Natural killer cell (primary cell): ENCODE measurements around the gene STPG1. TPM values are rescaled to one million over a fixed set of nuclear protein-coding genes. Genes with fewer than 3 reads are reported as not detected.

Experiments
- ATAC-seq, 3 donors: fragments of 150-1000 bp in 2 of 3; fragments of 200-7000 bp in 1 of 3; cut with Tn5 transposase; 1 replicate in 1 of 3; 2 replicates in 2 of 3; pipeline ENCODE4 v1.10.0; 2021; ENCODE audit warnings: mild to moderate bottlenecking in 2 of 3, moderate library complexity in 2 of 3
- DNase-seq, 2 donors: peaks; one replicate each; pipeline versions ENCODE4 v3.0.0 to v3.0.0-alpha.2; 2013 to 2021; ENCODE audit warnings: mixed read lengths in 1 of 2
- H3K27ac ChIP-seq: one replicate; pipeline ENCODE4 v1.5.1; 2013; ENCODE audit warnings: mild to moderate bottlenecking, low read length
- H3K27me3 ChIP-seq: one replicate; pipeline ENCODE4 v1.6.1; 2013; ENCODE audit warnings: low read length; ENCODE audit not compliant: control insufficient read depth, insufficient read depth
- H3K36me3 ChIP-seq: one replicate; pipeline ENCODE4 v1.6.1; 2013; ENCODE audit warnings: low read length; ENCODE audit not compliant: control insufficient read depth, insufficient read depth
- H3K4me1 ChIP-seq: one replicate; pipeline ENCODE4 v1.6.1; 2013; ENCODE audit warnings: low read length; ENCODE audit not compliant: control insufficient read depth, insufficient read depth
- H3K4me3 ChIP-seq: one replicate; pipeline ENCODE4 v1.5.1; 2013; ENCODE audit warnings: low read length
- H3K9me3 ChIP-seq: one replicate; pipeline ENCODE4 v1.6.1; 2013; ENCODE audit warnings: low read length; ENCODE audit not compliant: control insufficient read depth, insufficient read depth
- H3K27ac Mint-ChIP-seq, 2 donors: one replicate each; pipeline ENCODE4 v1.8.0; 2022; ENCODE audit warnings: mild to moderate bottlenecking in 2 of 2, mixed read lengths in 2 of 2, moderate library complexity in 1 of 2
- H3K27me3 Mint-ChIP-seq, 2 donors: one replicate each; pipeline ENCODE4 v1.8.0; 2022; ENCODE audit warnings: low read depth in 2 of 2, mixed read lengths in 2 of 2
- H3K36me3 Mint-ChIP-seq: one replicate; pipeline ENCODE4 v1.8.0; 2022; ENCODE audit warnings: mixed read lengths
- H3K4me1 Mint-ChIP-seq, 2 donors: one replicate each; pipeline ENCODE4 v1.8.0; 2022; ENCODE audit warnings: mixed read lengths in 2 of 2
- H3K4me3 Mint-ChIP-seq: one replicate; pipeline ENCODE4 v1.8.0; 2022; ENCODE audit warnings: mild to moderate bottlenecking, moderate library complexity, mixed read lengths
- H3K9me3 Mint-ChIP-seq, 2 donors: one replicate each; pipeline ENCODE4 v1.8.0; 2022; ENCODE audit warnings: mixed read lengths in 2 of 2
- WGBS: methylation state at CpG from one replicate; pipeline ENCODE4 v1.1.7; 2013; ENCODE audit warnings: missing lambda C conversion rate; ENCODE audit not compliant: insufficient coverage; 5-methylcytosine and 5-hydroxymethylcytosine counted together
- intact Hi-C: fragments of 100-400 bp; cut with micrococcal nuclease; formaldehyde crosslinking; loops from one replicate; pipeline ENCODE4 v1.14.2; 2022
- total RNA-seq, 4 donors: library from RNA; stranded (reverse); fragments of 120-200 nt in 1 of 4; gene quantifications; one replicate each; pipeline versions ENCODE4 v1.2.3 to v1.2.4, GENCODE V29; 2013 to 2022
- TF ChIP-seq, protein P1 (sequence below): fragments of 200-600 bp; IDR thresholded peaks from one replicate; pipeline ENCODE4 v1.8.0; 2022; ENCODE audit warnings: antibody characterized with exemption

STPG1 gene
- total RNA-seq, 3 donors from 2014 or later (not counting 1 experiment from before 2014, with no cell fraction given), result 0.87 to 1.7 (median 1.1) TPM

DNA sequence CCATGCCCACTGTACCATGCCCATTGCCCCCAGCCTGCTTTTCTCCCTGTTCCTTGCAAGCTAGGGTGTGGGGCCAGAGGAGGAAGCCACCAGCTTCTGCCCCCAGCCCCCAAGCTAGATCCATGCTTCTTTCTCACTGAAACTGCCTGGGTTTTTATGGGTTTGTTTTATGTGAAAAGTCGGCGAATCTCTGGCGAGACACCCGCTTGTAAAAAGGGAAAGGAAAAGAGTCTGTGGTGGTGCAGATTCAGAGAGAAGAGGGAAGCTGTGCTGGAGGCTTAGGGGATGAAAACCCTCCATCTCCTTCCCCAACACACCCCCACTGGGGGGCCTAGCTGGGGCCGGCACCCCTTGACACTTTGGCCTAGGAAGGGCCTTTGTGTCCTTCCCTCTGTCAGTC, 68.2 kb downstream of the STPG1 start:
- DNase-seq (no peak), ATAC-seq (no peak)
- Mint-ChIP-seq H3K9me3 (no peaks in the 10 kb centered on the region), H3K27ac (no peak overlapping the region), H3K4me3 (no peak overlapping the region), H3K4me1 (no peaks in the 10 kb centered on the region), H3K27me3 (peaks cover 0 to 7% of the 10 kb centered on the region in 2 donors), H3K36me3 (no peaks in the 10 kb centered on the region)
- Histone ChIP-seq H3K36me3 (no peaks in the 10 kb centered on the region), H3K4me3 (no peak overlapping the region), H3K9me3 (no peaks in the 10 kb centered on the region), H3K4me1 (no peaks in the 10 kb centered on the region), H3K27ac (no peak overlapping the region), H3K27me3 (no peaks in the 10 kb centered on the region)
- TF ChIP-seq, protein P1, sequence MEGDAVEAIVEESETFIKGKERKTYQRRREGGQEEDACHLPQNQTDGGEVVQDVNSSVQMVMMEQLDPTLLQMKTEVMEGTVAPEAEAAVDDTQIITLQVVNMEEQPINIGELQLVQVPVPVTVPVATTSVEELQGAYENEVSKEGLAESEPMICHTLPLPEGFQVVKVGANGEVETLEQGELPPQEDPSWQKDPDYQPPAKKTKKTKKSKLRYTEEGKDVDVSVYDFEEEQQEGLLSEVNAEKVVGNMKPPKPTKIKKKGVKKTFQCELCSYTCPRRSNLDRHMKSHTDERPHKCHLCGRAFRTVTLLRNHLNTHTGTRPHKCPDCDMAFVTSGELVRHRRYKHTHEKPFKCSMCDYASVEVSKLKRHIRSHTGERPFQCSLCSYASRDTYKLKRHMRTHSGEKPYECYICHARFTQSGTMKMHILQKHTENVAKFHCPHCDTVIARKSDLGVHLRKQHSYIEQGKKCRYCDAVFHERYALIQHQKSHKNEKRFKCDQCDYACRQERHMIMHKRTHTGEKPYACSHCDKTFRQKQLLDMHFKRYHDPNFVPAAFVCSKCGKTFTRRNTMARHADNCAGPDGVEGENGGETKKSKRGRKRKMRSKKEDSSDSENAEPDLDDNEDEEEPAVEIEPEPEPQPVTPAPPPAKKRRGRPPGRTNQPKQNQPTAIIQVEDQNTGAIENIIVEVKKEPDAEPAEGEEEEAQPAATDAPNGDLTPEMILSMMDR, result no peak
- 32% methylated on average over 5 of the region's 5 CpGs for WGBS
- intact Hi-C loops, result no loop called here

DNA sequence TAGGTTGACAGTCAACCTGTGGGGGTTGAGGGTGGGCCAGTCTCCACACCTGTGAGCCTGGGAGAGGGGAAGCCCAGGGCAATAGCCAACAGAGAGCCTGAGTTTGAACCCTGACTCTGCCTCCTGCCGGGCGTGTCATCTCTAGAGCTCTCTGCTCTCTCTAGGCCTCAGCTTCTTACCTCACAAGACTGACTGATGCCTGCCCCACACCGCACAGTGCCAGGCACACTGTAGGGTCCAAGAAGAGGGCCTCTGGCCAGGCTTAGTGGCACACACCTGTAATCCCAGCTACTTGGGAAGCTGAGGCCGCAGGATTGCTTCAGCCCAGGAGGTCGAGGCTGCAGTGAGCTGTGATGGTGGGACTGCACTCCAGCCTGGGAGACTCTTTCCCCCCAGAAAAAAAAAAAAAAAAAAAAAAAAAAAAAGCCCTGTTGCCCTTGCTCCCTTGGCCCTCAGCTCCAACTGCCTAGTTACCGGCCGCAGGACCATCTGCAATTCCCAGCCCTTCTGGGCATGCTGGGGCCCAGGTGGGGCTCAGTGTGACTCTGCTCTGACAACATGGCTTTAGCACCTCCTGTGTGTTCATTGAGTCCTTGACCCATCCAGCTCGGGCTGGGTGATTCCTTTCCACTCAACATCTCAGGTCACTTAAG, 69.4 kb downstream of the STPG1 start:
- no peak overlapping the region for H3K27ac ChIP-seq
- no peak for ATAC-seq
- DNase-seq, result no peak
- no peak overlapping the region for H3K4me3 Mint-ChIP-seq
- H3K9me3 Mint-ChIP-seq, result no peaks in the 10 kb centered on the region
- H3K4me1 Mint-ChIP-seq, result no peaks in the 10 kb centered on the region
- 92% methylated on average over 8 of the region's 8 CpGs for WGBS
- H3K27ac Mint-ChIP-seq, result no peak overlapping the region
- H3K27me3 Mint-ChIP-seq, result peaks cover 0 to 9% of the 10 kb centered on the region in 2 donors
- H3K4me3 ChIP-seq, result no peak overlapping the region
- intact Hi-C loops, result no loop called here
- no peaks in the 10 kb centered on the region for H3K9me3 ChIP-seq
- no peaks in the 10 kb centered on the region for H3K36me3 Mint-ChIP-seq
- TF ChIP-seq, protein P1, result no peak
- H3K36me3 ChIP-seq, result no peaks in the 10 kb centered on the region
- no peaks in the 10 kb centered on the region for H3K4me1 ChIP-seq
- no peaks in the 10 kb centered on the region for H3K27me3 ChIP-seq

DNA sequence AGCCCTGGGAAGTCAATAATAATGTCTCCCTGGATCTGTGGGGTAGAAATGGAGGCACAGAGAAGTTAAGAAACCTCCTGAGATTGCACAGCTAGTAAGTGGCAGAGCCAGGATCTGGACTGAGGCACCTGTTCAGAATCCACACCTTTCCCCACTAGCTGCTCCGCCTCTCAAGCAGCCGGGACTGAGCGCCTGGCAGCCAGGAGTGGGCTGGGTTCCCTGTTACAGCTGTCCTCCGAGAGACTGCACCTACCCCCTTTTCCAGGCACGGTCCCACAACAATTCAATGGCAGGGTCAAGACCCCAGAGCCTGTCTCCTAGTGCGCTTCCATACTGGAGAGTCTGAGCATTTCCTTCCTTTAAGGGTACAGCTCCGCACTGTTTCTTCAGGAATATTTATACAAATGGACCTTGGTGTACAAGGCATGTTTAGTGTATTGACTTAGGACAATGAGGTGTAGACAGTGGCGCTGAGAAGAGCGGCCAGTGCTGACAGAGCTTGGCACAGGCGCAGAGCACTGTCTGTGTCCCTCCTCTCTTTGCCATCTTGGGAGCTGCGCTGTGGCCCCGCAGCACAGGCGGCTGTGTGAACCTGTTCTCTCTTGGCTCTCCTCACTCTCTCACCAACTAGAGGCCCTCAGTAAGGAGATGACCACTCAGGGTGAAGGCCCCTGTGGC, 70.0 kb downstream of the STPG1 start:
- H3K4me1 ChIP-seq, result no peaks in the 10 kb centered on the region
- Mint-ChIP-seq H3K27ac (no peak overlapping the region), H3K9me3 (no peaks in the 10 kb centered on the region), H3K36me3 (no peaks in the 10 kb centered on the region), H3K4me3 (no peak overlapping the region), H3K4me1 (no peaks in the 10 kb centered on the region), H3K27me3 (peaks cover 0 to 9% of the 10 kb centered on the region in 2 donors)
- WGBS, result 94% methylated on average over 13 of the region's 13 CpGs
- ATAC-seq (no peak), DNase-seq (no peak)
- no peaks in the 10 kb centered on the region for H3K36me3 ChIP-seq
- H3K27me3 ChIP-seq, result no peaks in the 10 kb centered on the region
- no peaks in the 10 kb centered on the region for H3K9me3 ChIP-seq
- TF ChIP-seq, protein P1, result no peak
- H3K27ac ChIP-seq, result no peak overlapping the region
- H3K4me3 ChIP-seq, result no peak overlapping the region
- intact Hi-C loops, result no loop called here
